Measurements from ENCODE around the gene TRIM49C.
"Not testable (repeated sequence)": the region's sequence is repeated elsewhere in the genome, so short reads cannot be mapped to it uniquely, and the experiment has no call there.

DNA sequence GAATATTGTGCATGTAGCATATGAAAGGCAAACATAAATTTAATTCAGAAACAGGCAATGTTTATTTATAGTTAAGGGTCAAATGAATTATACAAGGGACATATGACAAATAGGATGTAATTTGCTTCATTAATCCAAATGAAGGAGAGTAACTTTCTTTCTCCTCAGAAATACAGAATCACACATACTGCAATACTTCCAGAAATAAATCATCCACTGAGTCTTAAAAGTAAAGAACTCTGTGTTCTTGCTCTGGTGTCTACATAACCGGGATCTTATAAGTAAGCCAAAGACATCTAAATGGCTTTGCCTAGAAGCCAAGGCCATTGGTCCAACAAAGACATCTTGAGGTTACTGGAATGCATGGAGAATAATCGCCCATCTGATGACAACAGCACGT lies 54.7 kb downstream of the TRIM49C start, which contains the start of gene UBTFL1:
- TF ChIP-seq, protein P1, sequence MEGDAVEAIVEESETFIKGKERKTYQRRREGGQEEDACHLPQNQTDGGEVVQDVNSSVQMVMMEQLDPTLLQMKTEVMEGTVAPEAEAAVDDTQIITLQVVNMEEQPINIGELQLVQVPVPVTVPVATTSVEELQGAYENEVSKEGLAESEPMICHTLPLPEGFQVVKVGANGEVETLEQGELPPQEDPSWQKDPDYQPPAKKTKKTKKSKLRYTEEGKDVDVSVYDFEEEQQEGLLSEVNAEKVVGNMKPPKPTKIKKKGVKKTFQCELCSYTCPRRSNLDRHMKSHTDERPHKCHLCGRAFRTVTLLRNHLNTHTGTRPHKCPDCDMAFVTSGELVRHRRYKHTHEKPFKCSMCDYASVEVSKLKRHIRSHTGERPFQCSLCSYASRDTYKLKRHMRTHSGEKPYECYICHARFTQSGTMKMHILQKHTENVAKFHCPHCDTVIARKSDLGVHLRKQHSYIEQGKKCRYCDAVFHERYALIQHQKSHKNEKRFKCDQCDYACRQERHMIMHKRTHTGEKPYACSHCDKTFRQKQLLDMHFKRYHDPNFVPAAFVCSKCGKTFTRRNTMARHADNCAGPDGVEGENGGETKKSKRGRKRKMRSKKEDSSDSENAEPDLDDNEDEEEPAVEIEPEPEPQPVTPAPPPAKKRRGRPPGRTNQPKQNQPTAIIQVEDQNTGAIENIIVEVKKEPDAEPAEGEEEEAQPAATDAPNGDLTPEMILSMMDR (IDR thresholded peaks at IDR 0.05; ENCODE audit: poor library complexity, severe bottlenecking), result not testable (repeated sequence)
- TF ChIP-seq, protein P2, sequence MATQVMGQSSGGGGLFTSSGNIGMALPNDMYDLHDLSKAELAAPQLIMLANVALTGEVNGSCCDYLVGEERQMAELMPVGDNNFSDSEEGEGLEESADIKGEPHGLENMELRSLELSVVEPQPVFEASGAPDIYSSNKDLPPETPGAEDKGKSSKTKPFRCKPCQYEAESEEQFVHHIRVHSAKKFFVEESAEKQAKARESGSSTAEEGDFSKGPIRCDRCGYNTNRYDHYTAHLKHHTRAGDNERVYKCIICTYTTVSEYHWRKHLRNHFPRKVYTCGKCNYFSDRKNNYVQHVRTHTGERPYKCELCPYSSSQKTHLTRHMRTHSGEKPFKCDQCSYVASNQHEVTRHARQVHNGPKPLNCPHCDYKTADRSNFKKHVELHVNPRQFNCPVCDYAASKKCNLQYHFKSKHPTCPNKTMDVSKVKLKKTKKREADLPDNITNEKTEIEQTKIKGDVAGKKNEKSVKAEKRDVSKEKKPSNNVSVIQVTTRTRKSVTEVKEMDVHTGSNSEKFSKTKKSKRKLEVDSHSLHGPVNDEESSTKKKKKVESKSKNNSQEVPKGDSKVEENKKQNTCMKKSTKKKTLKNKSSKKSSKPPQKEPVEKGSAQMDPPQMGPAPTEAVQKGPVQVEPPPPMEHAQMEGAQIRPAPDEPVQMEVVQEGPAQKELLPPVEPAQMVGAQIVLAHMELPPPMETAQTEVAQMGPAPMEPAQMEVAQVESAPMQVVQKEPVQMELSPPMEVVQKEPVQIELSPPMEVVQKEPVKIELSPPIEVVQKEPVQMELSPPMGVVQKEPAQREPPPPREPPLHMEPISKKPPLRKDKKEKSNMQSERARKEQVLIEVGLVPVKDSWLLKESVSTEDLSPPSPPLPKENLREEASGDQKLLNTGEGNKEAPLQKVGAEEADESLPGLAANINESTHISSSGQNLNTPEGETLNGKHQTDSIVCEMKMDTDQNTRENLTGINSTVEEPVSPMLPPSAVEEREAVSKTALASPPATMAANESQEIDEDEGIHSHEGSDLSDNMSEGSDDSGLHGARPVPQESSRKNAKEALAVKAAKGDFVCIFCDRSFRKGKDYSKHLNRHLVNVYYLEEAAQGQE (IDR thresholded peaks at IDR 0.05; ENCODE audit: borderline replicate concordance), result not testable (repeated sequence)
- TF ChIP-seq MXI1 (conservative IDR thresholded peaks at IDR 0.05; ENCODE audit: poor library complexity, severe bottlenecking); POLR2AphosphoS5 (IDR thresholded peaks at IDR 0.05): not testable (repeated sequence)

Measured in neural cell (in vitro differentiated cells).